ENCODE data around the gene NXN. TPM values are rescaled to one million over a fixed set of nuclear protein-coding genes. Genes with fewer than 3 reads are reported as not detected.

NXN gene
- total RNA-seq, 2 donors from 2014 or later = 13.9 to 18.9 TPM

GRCh38 chr17:951325-952132, 28.0 kb downstream of the NXN start:
- no peak for TF ChIP-seq CTCF (IDR thresholded peaks at IDR 0.05)
- no peak for DNase-seq (ENCODE audit: low spot score)
- peak overlapping the region; percentile 59 for H3K4me3 ChIP-seq

GRCh38 chr17:949623-950303, 29.8 kb downstream of the NXN start:
- DNase-seq (ENCODE audit: low spot score) = no peak
- ATAC-seq (ENCODE audit: insufficient number of reproducible peaks, low FRiP score, low read depth) = no peak
- Histone ChIP-seq H3K27me3 (replicated peaks; ENCODE audit: insufficient read depth) (no peaks in the 10 kb centered on the region), H3K4me3 (no peak overlapping the region), H3K27ac (peak overlapping the region in 1 of 2 donors; percentile 65), H3K4me1 (ENCODE audit: control insufficient read depth in 1 of 2, low read depth in 2 of 2) (peaks cover 0 to 30% of the 10 kb centered on the region in 2 donors), H3K9me3 (no peaks in the 10 kb centered on the region), H3K36me3 (no peaks in the 10 kb centered on the region)
- TF ChIP-seq CTCF (IDR thresholded peaks at IDR 0.05) = no peak

More at GRCh38 chr17:951325-952132, 28.0 kb downstream of the NXN start:
- Histone ChIP-seq H3K27me3 (replicated peaks; ENCODE audit: insufficient read depth) (no peaks in the 10 kb centered on the region), H3K27ac (peak overlapping the region; percentile 63 to 69), H3K4me1 (ENCODE audit: control insufficient read depth in 1 of 2, low read depth in 2 of 2) (peaks cover 0 to 31% of the 10 kb centered on the region in 2 donors), H3K36me3 (no peaks in the 10 kb centered on the region), H3K9me3 (no peaks in the 10 kb centered on the region)
- ATAC-seq (ENCODE audit: insufficient number of reproducible peaks, low FRiP score, low read depth) = peak; percentile 53

GRCh38 chr17:948284-948852, 31.2 kb downstream of the NXN start:
- Histone ChIP-seq H3K4me1 (ENCODE audit: control insufficient read depth in 1 of 2, low read depth in 2 of 2) (peaks cover 0 to 30% of the 10 kb centered on the region in 2 donors), H3K27ac (no peak overlapping the region), H3K4me3 (no peak overlapping the region), H3K36me3 (no peaks in the 10 kb centered on the region), H3K9me3 (no peaks in the 10 kb centered on the region), H3K27me3 (replicated peaks; ENCODE audit: insufficient read depth) (no peaks in the 10 kb centered on the region)
- no peak for TF ChIP-seq CTCF (IDR thresholded peaks at IDR 0.05)
- no peak for ATAC-seq (ENCODE audit: insufficient number of reproducible peaks, low FRiP score, low read depth)
- DNase-seq (ENCODE audit: low spot score) = no peak

GRCh38 chr17:946510-947236, 32.9 kb downstream of the NXN start:
- DNase-seq (ENCODE audit: low spot score) (no peak), ATAC-seq (ENCODE audit: insufficient number of reproducible peaks, low FRiP score, low read depth) (no peak)
- H3K4me3 ChIP-seq = no peak overlapping the region
- H3K4me1 ChIP-seq (ENCODE audit: control insufficient read depth in 1 of 2, low read depth in 2 of 2) = peaks cover 0 to 27% of the 10 kb centered on the region in 2 donors
- no peak for TF ChIP-seq CTCF (IDR thresholded peaks at IDR 0.05)
- no peaks in the 10 kb centered on the region for H3K9me3 ChIP-seq
- no peak overlapping the region for H3K27ac ChIP-seq
- H3K27me3 ChIP-seq (replicated peaks; ENCODE audit: insufficient read depth) = no peaks in the 10 kb centered on the region
- no peaks in the 10 kb centered on the region for H3K36me3 ChIP-seq

Data from thoracic aorta (tissue), 2 donors.